PFSK-1 (cell line): ENCODE results near the gene MYRFL.

Experiments used
- POLR2AphosphoS5 ChIP-seq: IDR thresholded peaks from 2 replicates; pipeline ENCODE4 v1.6.1; 2012; ENCODE audit warnings: low read depth, mild to moderate bottlenecking, control low read depth, low read length, moderate library complexity
- SIN3A ChIP-seq: IDR thresholded peaks from 2 replicates; pipeline ENCODE4 v1.6.1; 2012; ENCODE audit warnings: mild to moderate bottlenecking, low read length, moderate library complexity, borderline replicate concordance; ENCODE audit not compliant: insufficient read depth
- TF ChIP-seq, protein P1 (sequence below), 2 experiments: IDR thresholded peaks; 2 replicates each; pipeline versions ENCODE4 v1.6.1 to v1.8.0; 2011 to 2012; ENCODE audit warnings: low read depth in 2 of 2, low read length in 2 of 2, control low read depth in 1 of 2, inconsistent platforms in 1 of 2, mild to moderate bottlenecking in 1 of 2, moderate library complexity in 1 of 2; ENCODE audit not compliant: insufficient read depth in 1 of 2

DNA sequence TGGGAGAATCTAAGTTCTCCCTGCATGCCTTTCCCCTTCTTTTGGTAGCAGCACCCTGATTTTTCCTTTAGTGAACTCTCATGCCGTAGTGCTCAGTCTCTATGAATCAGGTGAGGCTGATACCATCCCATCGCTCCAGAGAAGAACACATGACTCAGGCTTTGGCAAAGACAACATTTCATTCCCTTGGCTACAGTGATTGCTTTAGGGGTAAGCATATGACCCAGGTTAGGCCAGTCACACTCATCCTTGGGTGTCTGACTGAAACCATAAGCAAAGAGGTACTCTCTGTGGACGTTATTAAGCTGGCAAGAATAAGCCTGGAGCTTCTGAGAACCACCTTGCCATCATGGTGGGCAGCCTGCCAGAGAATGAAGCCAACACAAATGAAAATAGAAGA, 141.8 kb downstream of the MYRFL start:
- TF ChIP-seq, protein P1, sequence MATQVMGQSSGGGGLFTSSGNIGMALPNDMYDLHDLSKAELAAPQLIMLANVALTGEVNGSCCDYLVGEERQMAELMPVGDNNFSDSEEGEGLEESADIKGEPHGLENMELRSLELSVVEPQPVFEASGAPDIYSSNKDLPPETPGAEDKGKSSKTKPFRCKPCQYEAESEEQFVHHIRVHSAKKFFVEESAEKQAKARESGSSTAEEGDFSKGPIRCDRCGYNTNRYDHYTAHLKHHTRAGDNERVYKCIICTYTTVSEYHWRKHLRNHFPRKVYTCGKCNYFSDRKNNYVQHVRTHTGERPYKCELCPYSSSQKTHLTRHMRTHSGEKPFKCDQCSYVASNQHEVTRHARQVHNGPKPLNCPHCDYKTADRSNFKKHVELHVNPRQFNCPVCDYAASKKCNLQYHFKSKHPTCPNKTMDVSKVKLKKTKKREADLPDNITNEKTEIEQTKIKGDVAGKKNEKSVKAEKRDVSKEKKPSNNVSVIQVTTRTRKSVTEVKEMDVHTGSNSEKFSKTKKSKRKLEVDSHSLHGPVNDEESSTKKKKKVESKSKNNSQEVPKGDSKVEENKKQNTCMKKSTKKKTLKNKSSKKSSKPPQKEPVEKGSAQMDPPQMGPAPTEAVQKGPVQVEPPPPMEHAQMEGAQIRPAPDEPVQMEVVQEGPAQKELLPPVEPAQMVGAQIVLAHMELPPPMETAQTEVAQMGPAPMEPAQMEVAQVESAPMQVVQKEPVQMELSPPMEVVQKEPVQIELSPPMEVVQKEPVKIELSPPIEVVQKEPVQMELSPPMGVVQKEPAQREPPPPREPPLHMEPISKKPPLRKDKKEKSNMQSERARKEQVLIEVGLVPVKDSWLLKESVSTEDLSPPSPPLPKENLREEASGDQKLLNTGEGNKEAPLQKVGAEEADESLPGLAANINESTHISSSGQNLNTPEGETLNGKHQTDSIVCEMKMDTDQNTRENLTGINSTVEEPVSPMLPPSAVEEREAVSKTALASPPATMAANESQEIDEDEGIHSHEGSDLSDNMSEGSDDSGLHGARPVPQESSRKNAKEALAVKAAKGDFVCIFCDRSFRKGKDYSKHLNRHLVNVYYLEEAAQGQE (IDR thresholded peaks at IDR 0.05; ENCODE audit: insufficient read depth in 1 of 2, low read depth in 2 of 2, low read length in 2 of 2): no peak
- TF ChIP-seq POLR2AphosphoS5 (no peak), SIN3A (no peak)
